Endothelial cell of umbilical vein (primary cell): ENCODE data around the gene SOX2. TPM values are rescaled to one million over a fixed set of nuclear protein-coding genes. Genes with fewer than 3 reads are reported as not detected.

Source experiments
- BruUV-seq: library from RNA; stranded (reverse); fragments of 400-500 nt; replicated peaks from 2 replicates; lab custom pipeline; 2021; lab: Mats Ljungman, UMichigan
- CTCF ChIA-PET: fragments of 300-600, 350-600 bp; sonication (Branson Sonifier 250); formaldehyde crosslinking; loops from one replicate; lab custom pipeline; 2021; ENCODE audit warnings: antibody characterized with exemption, inconsistent platforms; lab: Charles Lee
- POLR2A ChIA-PET: fragments of 300-600, 350-600 bp; sonication (Branson Sonifier 250); formaldehyde crosslinking; loops from one replicate; lab custom pipeline; 2021; ENCODE audit warnings: antibody characterized with exemption, inconsistent platforms; lab: Charles Lee
- DNase-seq: peaks from one replicate; pipeline ENCODE4 v3.0.0-alpha.2; 2011; ENCODE audit warnings: low read depth, low spot score
- FAIRE-seq: peaks from 2 replicates; lab custom pipeline; 2011; peaks lifted over from hg19 to GRCh38; lab: Jason Lieb, UNC
- H2AFZ ChIP-seq: 2 replicates; pipeline ENCODE4 v1.6.0; 2012; ENCODE audit warnings: low read depth, low read length, control low read depth, inconsistent platforms
- H3K27ac ChIP-seq: 2 replicates; pipeline ENCODE4 v1.5.1; 2011; ENCODE audit warnings: low read depth, mild to moderate bottlenecking, control low read depth, low read length, moderate library complexity; ENCODE audit not compliant: insufficient read depth
- H3K27me3 ChIP-seq, 2 experiments: 2 replicates each; pipeline versions ENCODE4 v1.6.0 to v1.6.1; 2011; ENCODE audit warnings: low read length in 2 of 2, mixed read lengths in 1 of 2; ENCODE audit not compliant: control insufficient read depth in 2 of 2, insufficient read depth in 2 of 2
- H3K36me3 ChIP-seq, 2 experiments: 2 replicates in 1 of 2; 3 replicates in 1 of 2; pipeline ENCODE4 v1.5.1; 2011; ENCODE audit warnings: low read length in 2 of 2, mild to moderate bottlenecking in 1 of 2, moderate library complexity in 1 of 2; ENCODE audit not compliant: control insufficient read depth in 2 of 2, insufficient read depth in 2 of 2; ENCODE audit errors: extremely low read depth in 1 of 2
- H3K4me1 ChIP-seq: 3 replicates; pipeline ENCODE4 v1.5.1; 2011; ENCODE audit warnings: mild to moderate bottlenecking, low read length; ENCODE audit not compliant: control insufficient read depth, insufficient read depth; ENCODE audit errors: extremely low read depth
- H3K4me2 ChIP-seq: 2 replicates; pipeline ENCODE4 v1.6.1; 2011; ENCODE audit warnings: low read length, control low read depth, mixed read lengths; ENCODE audit not compliant: insufficient read depth
- H3K4me3 ChIP-seq, 3 experiments: fragments of 200-600 bp in 1 of 3; sonication (generic), shearing (Covaris generic) in 1 of 3; replicated peaks in 1 of 3; 2 replicates each; pipeline ENCODE4 v1.5.1; 2011 to 2016; ENCODE audit warnings: control low read depth in 3 of 3, low read length in 3 of 3, mild to moderate bottlenecking in 2 of 3, inconsistent platforms in 1 of 3, low read depth in 1 of 3, moderate library complexity in 1 of 3; ENCODE audit not compliant: insufficient read depth in 1 of 3
- H3K79me2 ChIP-seq: 2 replicates; pipeline ENCODE4 v1.6.0; 2012; ENCODE audit warnings: low read length, inconsistent platforms; ENCODE audit not compliant: control insufficient read depth, insufficient read depth
- H3K9ac ChIP-seq: replicated peaks from 2 replicates; pipeline ENCODE3; 2011; ENCODE audit warnings: low read length, control low read depth; ENCODE audit not compliant: insufficient read depth; ENCODE audit errors: extremely low read depth
- H3K9me1 ChIP-seq: replicated peaks from 3 replicates; pipeline ENCODE4 v1.6.0; 2011; ENCODE audit warnings: mild to moderate bottlenecking, low read length; ENCODE audit not compliant: control insufficient read depth, insufficient read depth; ENCODE audit errors: extremely low read depth
- H3K9me3 ChIP-seq: replicated peaks from 2 replicates; pipeline ENCODE4 v1.5.1; 2012; ENCODE audit warnings: low read length, inconsistent platforms; ENCODE audit not compliant: control insufficient read depth, insufficient read depth
- H4K20me1 ChIP-seq: replicated peaks from 2 replicates; pipeline ENCODE3; 2011; ENCODE audit warnings: mild to moderate bottlenecking, low read length; ENCODE audit not compliant: control insufficient read depth, insufficient read depth; ENCODE audit errors: extremely low read depth
- CTCF ChIP-seq, 2 donors: IDR thresholded peaks; 1 replicate in 1 of 2; 2 replicates in 1 of 2; pipeline ENCODE4 v1.5.1; 2011; ENCODE audit warnings: low read length in 2 of 2, mild to moderate bottlenecking in 2 of 2, moderate library complexity in 2 of 2, control low read depth in 1 of 2, inconsistent platforms in 1 of 2, low read depth in 1 of 2; ENCODE audit not compliant: insufficient read depth in 1 of 2; ENCODE audit errors: extremely low read depth in 1 of 2
- EZH2 ChIP-seq: IDR thresholded peaks from 2 replicates; pipeline ENCODE4 v1.6.1; 2012; ENCODE audit warnings: borderline replicate concordance, low read depth, mild to moderate bottlenecking, moderate library complexity, low read length, inconsistent platforms; ENCODE audit not compliant: severe bottlenecking
- FOS ChIP-seq: IDR thresholded peaks from 2 replicates; pipeline ENCODE4 v1.6.1; 2011; ENCODE audit warnings: mild to moderate bottlenecking, low read length, moderate library complexity, borderline replicate concordance; ENCODE audit not compliant: insufficient read depth
- GATA2 ChIP-seq: IDR thresholded peaks from 2 replicates; pipeline ENCODE4 v1.7.0; 2011; ENCODE audit warnings: low read depth, mild to moderate bottlenecking, moderate library complexity, mixed read lengths, low read length; ENCODE audit not compliant: insufficient read length, insufficient read depth
- JUN ChIP-seq: IDR thresholded peaks from 2 replicates; pipeline ENCODE4 v1.6.1; 2011; ENCODE audit warnings: borderline replicate concordance, low read depth; ENCODE audit not compliant: insufficient read length, insufficient read depth
- MAX ChIP-seq: IDR thresholded peaks from 2 replicates; pipeline ENCODE4 v1.6.1; 2011; ENCODE audit not compliant: insufficient read depth, insufficient read length
- MYC ChIP-seq: IDR thresholded peaks from one replicate; pipeline ENCODE4 v1.6.1; 2011; ENCODE audit warnings: mild to moderate bottlenecking, low read depth, low read length
- POLR2A ChIP-seq: IDR thresholded peaks from 2 replicates; pipeline ENCODE4 v1.6.1; 2012; ENCODE audit warnings: low read depth, mild to moderate bottlenecking, control low read depth, low read length
- POLR2AphosphoS5 ChIP-seq: IDR thresholded peaks from 2 replicates; pipeline ENCODE4 v1.6.1; 2012; ENCODE audit warnings: low read depth, mild to moderate bottlenecking, control low read depth, low read length, moderate library complexity; ENCODE audit not compliant: insufficient read depth
- dilution Hi-C: fragments of 300-500 bp; cut with MboI; formaldehyde crosslinking; loops from one replicate; pipeline ENCODE4 v1.15.0; 2019; ENCODE audit warnings: low sequenced_read_pairs; ENCODE audit not compliant: extremely low pct_ligation_motif_present
- intact Hi-C: fragments of 100-400 bp; cut with micrococcal nuclease; formaldehyde crosslinking; loops from one replicate; pipeline ENCODE4 v1.10.0; 2022
- polyA plus RNA-seq, 4 experiments: library from polyadenylated mRNA; depleted of rRNA in 3 of 4; stranded (reverse) in 3 of 4; unstranded in 1 of 4; fragments of >200 nt; gene quantifications; 2 replicates each; pipeline versions ENCODE4 v1.2.1 to v1.2.3, GENCODE V29; 2011 to 2012; ENCODE audit warnings: missing spikeins in 1 of 4
- total RNA-seq: library from RNA; stranded (reverse); gene quantifications from 2 replicates; pipeline ENCODE4 v1.2.3, GENCODE V29; 2021

SOX2 gene
- total and polyA plus RNA-seq, 2 donors (not counting 3 experiments of a cell fraction or from before 2014, with no cell fraction given): 0.13 to 0.23 TPM

GRCh38 chr3:181691901-181692300 is 19.8 kb upstream of the SOX2 start:
- H3K4me2 ChIP-seq: no peak overlapping the region
- H3K4me3 ChIP-seq: no peak overlapping the region
- no peaks in the 10 kb centered on the region for H4K20me1 ChIP-seq
- no peaks in the 10 kb centered on the region for H3K79me2 ChIP-seq
- POLR2A ChIA-PET: no interaction called here
- no peak overlapping the region for H3K27ac ChIP-seq
- FAIRE-seq: no peak
- H3K9ac ChIP-seq: no peak overlapping the region
- no peak for DNase-seq
- H3K27me3 ChIP-seq: no peaks in the 10 kb centered on the region
- H2AFZ ChIP-seq: no peak overlapping the region
- intact Hi-C loops: no loop called here
- peaks cover 12% of the 10 kb centered on the region for H3K4me1 ChIP-seq
- TF ChIP-seq EZH2 (no peak), CTCF (IDR thresholded peaks at IDR 0.05; ENCODE audit: extremely low read depth in 1 of 2, insufficient read depth in 1 of 2, low read depth in 1 of 2, low read length in 2 of 2) (no peak), FOS (no peak), POLR2A (no peak), GATA2 (no peak), POLR2AphosphoS5 (no peak), JUN (no peak), MAX (no peak), MYC (no peak)
- BruUV-seq: no TSS peak
- CTCF ChIA-PET: interaction anchor here (1.1 kb wide), 1 partner anchor 128 kb away, joined by 5 read pairs; no protein-coding TSS in a partner anchor
- H3K9me1 ChIP-seq: no peaks in the 10 kb centered on the region
- dilution Hi-C loops: no loop called here
- H3K9me3 ChIP-seq: no peaks in the 10 kb centered on the region
- H3K36me3 ChIP-seq: no peaks in the 10 kb centered on the region
